GM12878 (cell line): ENCODE results near the gene ZNF83.

Experiments used
- CREB1 ChIP-seq: IDR thresholded peaks from 2 replicates; pipeline ENCODE4 v1.6.1; 2012; ENCODE audit warnings: low read depth, mild to moderate bottlenecking, inconsistent platforms
- CTCF ChIP-seq, 3 experiments: IDR thresholded peaks in 2 of 3; conservative IDR thresholded peaks in 1 of 3; 2 replicates each; pipeline ENCODE4 v1.5.1; 2011; ENCODE audit warnings: low read depth in 3 of 3, low read length in 3 of 3, mild to moderate bottlenecking in 3 of 3, control low read depth in 2 of 3, moderate library complexity in 2 of 3, inconsistent platforms in 1 of 3, mixed read lengths in 1 of 3; ENCODE audit not compliant: control insufficient read depth in 2 of 3, insufficient read depth in 1 of 3; ENCODE audit errors: extremely low read depth in 1 of 3
- NFYB ChIP-seq: IDR thresholded peaks from 2 replicates; pipeline ENCODE4 v1.6.1; 2011; ENCODE audit warnings: low read depth, mild to moderate bottlenecking, low read length, improper control_type of control experiment, moderate library complexity; ENCODE audit not compliant: insufficient read depth
- RCOR1 ChIP-seq: conservative IDR thresholded peaks from 2 replicates; pipeline ENCODE4 v1.6.1; 2012; ENCODE audit warnings: low read depth, low read length, improper control_type of control experiment
- SPI1 ChIP-seq: IDR thresholded peaks from 2 replicates; pipeline ENCODE4 v1.6.1; 2011; ENCODE audit warnings: low read depth, mild to moderate bottlenecking, low read length, moderate library complexity, borderline replicate concordance; ENCODE audit not compliant: insufficient read depth

GRCh38 chr19:52646571-52647217 lies 8.5 kb upstream of the ZNF83 start:
- TF ChIP-seq NFYB (no peak), RCOR1 (no peak), SPI1 (no peak), CTCF (IDR thresholded peaks at IDR 0.05 in 2 of 3, conservative IDR thresholded peaks at IDR 0.05 in 1 of 3; ENCODE audit: control insufficient read depth in 2 of 3, extremely low read depth in 1 of 3, insufficient read depth in 1 of 3, low read depth in 3 of 3, low read length in 3 of 3) (no peak), CREB1 (no peak)
